ENCODE results near the gene GTPBP4. TPM values are rescaled to one million over a fixed set of nuclear protein-coding genes. Genes with fewer than 3 reads are reported as not detected.

GTPBP4 gene
- polyA plus RNA-seq, 1 donor (not counting 4 experiments of a cell fraction or from before 2014, with no cell fraction given) = 70.4 TPM

GRCh38 chr10:1035201-1035600 lies 47.0 kb downstream of the GTPBP4 start:
- FAIRE-seq (no peak), DNase-seq (ENCODE audit: low read depth, low spot score) (no peak)
- H3K4me1 ChIP-seq (ENCODE audit: control insufficient read depth, extremely low read depth, insufficient read depth, low read length) = peaks cover 15% of the 10 kb centered on the region
- H3K79me2 ChIP-seq (ENCODE audit: control insufficient read depth, insufficient read depth, low read length) = no peaks in the 10 kb centered on the region
- no peak overlapping the region for H3K4me3 ChIP-seq (ENCODE audit: control insufficient read depth in 2 of 3, extremely low read depth in 1 of 3, insufficient read depth in 2 of 3, low read depth in 1 of 3, low read length in 3 of 3)
- no peak overlapping the region for H3K4me2 ChIP-seq (ENCODE audit: control insufficient read depth, extremely low read depth, insufficient read depth, low read depth, low read length)
- H3K36me3 ChIP-seq (ENCODE audit: control insufficient read depth in 2 of 2, extremely low read depth in 1 of 2, insufficient read depth in 2 of 2, low read length in 2 of 2) = peaks cover 4 to 11% of the 10 kb centered on the region in 2 experiments
- dilution Hi-C loops (cut with MboI; ENCODE audit: extremely low pct_ligation_motif_present, low sequenced_read_pairs) = no loop called here
- no peak overlapping the region for H2AFZ ChIP-seq (ENCODE audit: control insufficient read depth, low read length)
- peaks cover 11% of the 10 kb centered on the region for H4K20me1 ChIP-seq (ENCODE audit: control insufficient read depth, extremely low read depth, insufficient read depth, low read length)
- peak overlapping the region; percentile 92 for H3K27ac ChIP-seq (ENCODE audit: control insufficient read depth, insufficient read depth, low read length)
- H3K9me1 ChIP-seq (ENCODE audit: control insufficient read depth, extremely low read depth, insufficient read depth, low read length) = no peaks in the 10 kb centered on the region
- peak overlapping the region; percentile 8 for H3K9ac ChIP-seq (ENCODE audit: control insufficient read depth, extremely low read depth, insufficient read depth, low read length)
- no peaks in the 10 kb centered on the region for H3K9me3 ChIP-seq (ENCODE audit: control insufficient read depth, low read depth, low read length)
- no peaks in the 10 kb centered on the region for H3K27me3 ChIP-seq (ENCODE audit: control insufficient read depth, extremely low read depth, insufficient read depth, low read length)
- TF ChIP-seq EZH2 (IDR thresholded peaks at IDR 0.05; ENCODE audit: low read length) (no peak), CTCF (optimal IDR thresholded peaks at IDR 0.05 in 1 of 3, IDR thresholded peaks at IDR 0.05 in 1 of 3, conservative IDR thresholded peaks at IDR 0.05 in 1 of 3; ENCODE audit: extremely low read depth in 1 of 3, insufficient read depth in 2 of 3, low read length in 3 of 3) (no peak)

GRCh38 chr10:1036341-1036791 lies 48.1 kb downstream of the GTPBP4 start:
- Histone ChIP-seq H3K27ac (ENCODE audit: control insufficient read depth, insufficient read depth, low read length) (peak overlapping the region; percentile 92), H3K4me1 (ENCODE audit: control insufficient read depth, extremely low read depth, insufficient read depth, low read length) (peaks cover 15% of the 10 kb centered on the region), H4K20me1 (ENCODE audit: control insufficient read depth, extremely low read depth, insufficient read depth, low read length) (peaks cover 12% of the 10 kb centered on the region), H3K9ac (ENCODE audit: control insufficient read depth, extremely low read depth, insufficient read depth, low read length) (peak overlapping the region; percentile 72), H3K4me3 (ENCODE audit: control insufficient read depth in 2 of 3, extremely low read depth in 1 of 3, insufficient read depth in 2 of 3, low read depth in 1 of 3, low read length in 3 of 3) (no peak overlapping the region), H3K27me3 (ENCODE audit: control insufficient read depth, extremely low read depth, insufficient read depth, low read length) (no peaks in the 10 kb centered on the region), H2AFZ (ENCODE audit: control insufficient read depth, low read length) (no peak overlapping the region), H3K79me2 (ENCODE audit: control insufficient read depth, insufficient read depth, low read length) (no peaks in the 10 kb centered on the region), H3K9me1 (ENCODE audit: control insufficient read depth, extremely low read depth, insufficient read depth, low read length) (no peaks in the 10 kb centered on the region), H3K9me3 (ENCODE audit: control insufficient read depth, low read depth, low read length) (no peaks in the 10 kb centered on the region), H3K36me3 (ENCODE audit: control insufficient read depth in 2 of 2, extremely low read depth in 1 of 2, insufficient read depth in 2 of 2, low read length in 2 of 2) (peaks cover 4 to 16% of the 10 kb centered on the region in 2 experiments), H3K4me2 (ENCODE audit: control insufficient read depth, extremely low read depth, insufficient read depth, low read depth, low read length) (peak overlapping the region; percentile 2)
- dilution Hi-C loops (cut with MboI; ENCODE audit: extremely low pct_ligation_motif_present, low sequenced_read_pairs) = no loop called here
- DNase-seq (ENCODE audit: low read depth, low spot score) (no peak), FAIRE-seq (peak; percentile 95)
- no peak for TF ChIP-seq CTCF (optimal IDR thresholded peaks at IDR 0.05 in 1 of 3, IDR thresholded peaks at IDR 0.05 in 1 of 3, conservative IDR thresholded peaks at IDR 0.05 in 1 of 3; ENCODE audit: extremely low read depth in 1 of 3, insufficient read depth in 2 of 3, low read length in 3 of 3)
- no peak for TF ChIP-seq EZH2 (IDR thresholded peaks at IDR 0.05; ENCODE audit: low read length)
